Thoracic aorta (tissue), 2 donors: ENCODE data around the gene CEBPB. TPM values are rescaled to one million over a fixed set of nuclear protein-coding genes. Genes with fewer than 3 reads are reported as not detected.

Experiments
- ATAC-seq: fragments of 150-250 bp; one replicate; pipeline ENCODE4 v1.8.0; 2017; ENCODE audit warnings: low read depth; ENCODE audit not compliant: insufficient number of reproducible peaks, low FRiP score
- DNase-seq: peaks from one replicate; pipeline ENCODE4 v3.0.0-alpha.2; 2020; ENCODE audit warnings: low spot score
- H3K27ac ChIP-seq, 2 donors: fragments of 200-600 bp; sonication (generic); 1 replicate in 1 of 2; 2 replicates in 1 of 2; pipeline ENCODE4 v1.5.1; 2016; ENCODE audit warnings: mild to moderate bottlenecking in 2 of 2, moderate library complexity in 2 of 2
- H3K27me3 ChIP-seq: fragments of 200-600 bp; sonication (generic); replicated peaks from 2 replicates; pipeline ENCODE4 v1.6.0; 2016; ENCODE audit warnings: mild to moderate bottlenecking; ENCODE audit not compliant: insufficient read depth
- H3K36me3 ChIP-seq: fragments of 200-600 bp; sonication (generic); one replicate; pipeline ENCODE4 v1.5.1; 2016
- H3K4me1 ChIP-seq, 2 donors: fragments of 200-600 bp; sonication (generic); 1 replicate in 1 of 2; 2 replicates in 1 of 2; pipeline versions ENCODE4 v1.5.1 to v1.6.0; 2016; ENCODE audit warnings: low read depth in 2 of 2, mild to moderate bottlenecking in 1 of 2; ENCODE audit not compliant: control insufficient read depth in 1 of 2
- H3K4me3 ChIP-seq: fragments of 200-600 bp; sonication (generic); 2 replicates; pipeline ENCODE4 v1.5.1; 2016; ENCODE audit warnings: mild to moderate bottlenecking
- H3K9me3 ChIP-seq: fragments of 200-600 bp; sonication (generic); 2 replicates; pipeline ENCODE4 v1.5.1; 2016
- CTCF ChIP-seq: fragments of 200-600 bp; sonication (generic); IDR thresholded peaks from one replicate; pipeline ENCODE4 v1.5.1; 2019; ENCODE audit warnings: antibody characterized with exemption
- total RNA-seq, 2 donors: library from RNA; depleted of rRNA; stranded (reverse); fragments of >200 nt; gene quantifications; one replicate each; pipeline versions ENCODE4 v1.1.0 to v1.2.3, GENCODE V29; 2016

Gene CEBPB
- total RNA-seq, 2 donors from 2014 or later = 113 to 255 TPM

GRCh38 chr20:50234288-50234687, 43.7 kb downstream of the CEBPB start:
- Histone ChIP-seq H3K36me3 (no peaks in the 10 kb centered on the region), H3K9me3 (no peaks in the 10 kb centered on the region), H3K27ac (no peak overlapping the region), H3K27me3 (no peaks in the 10 kb centered on the region), H3K4me1 (no peaks in the 10 kb centered on the region), H3K4me3 (no peak overlapping the region)
- ATAC-seq (no peak), DNase-seq (no peak)
- TF ChIP-seq CTCF = no peak

- no peak for ATAC-seq
- H3K27ac ChIP-seq = no peak overlapping the region
- no peak for TF ChIP-seq CTCF
Measured at GRCh38 chr20:50237349-50237748, 46.7 kb downstream of the CEBPB start.

GRCh38 chr20:50238081-50238800, 47.6 kb downstream of the CEBPB start:
- Histone ChIP-seq H3K4me3 (no peak overlapping the region), H3K27me3 (no peaks in the 10 kb centered on the region), H3K4me1 (no peaks in the 10 kb centered on the region), H3K36me3 (no peaks in the 10 kb centered on the region), H3K9me3 (no peaks in the 10 kb centered on the region), H3K27ac (no peak overlapping the region)
- ATAC-seq (no peak), DNase-seq (no peak)
- TF ChIP-seq CTCF = no peak

More at GRCh38 chr20:50237349-50237748, 46.7 kb downstream of the CEBPB start:
- DNase-seq = no peak
- no peaks in the 10 kb centered on the region for H3K27me3 ChIP-seq
- H3K4me1 ChIP-seq = no peaks in the 10 kb centered on the region
- no peak overlapping the region for H3K4me3 ChIP-seq
- no peaks in the 10 kb centered on the region for H3K9me3 ChIP-seq
- no peaks in the 10 kb centered on the region for H3K36me3 ChIP-seq

GRCh38 chr20:50240092-50240491, 49.5 kb downstream of the CEBPB start:
- no peak for TF ChIP-seq CTCF
- ATAC-seq (no peak), DNase-seq (no peak)
- H3K4me3 ChIP-seq = no peak overlapping the region
- H3K4me1 ChIP-seq = no peaks in the 10 kb centered on the region
- no peaks in the 10 kb centered on the region for H3K27me3 ChIP-seq
- H3K9me3 ChIP-seq = no peaks in the 10 kb centered on the region
- no peak overlapping the region for H3K27ac ChIP-seq
- no peaks in the 10 kb centered on the region for H3K36me3 ChIP-seq

- Histone ChIP-seq H3K36me3 (no peaks in the 10 kb centered on the region), H3K9me3 (no peaks in the 10 kb centered on the region), H3K27ac (no peak overlapping the region), H3K4me1 (no peaks in the 10 kb centered on the region), H3K4me3 (no peak overlapping the region), H3K27me3 (no peaks in the 10 kb centered on the region)
- no peak for ATAC-seq
- no peak for TF ChIP-seq CTCF
- DNase-seq = no peak
Measured at GRCh38 chr20:50242178-50242514, 51.5 kb downstream of the CEBPB start.

Other genes with a start within 250 kb of the CEBPB start
- 10 to 100 TPM; 13.0 to 19.1 TPM for gene SNAI1, start 207.8 kb upstream of the CEBPB start, total RNA-seq
- 10 to 100 TPM; 91.7 to 98.4 TPM for gene UBE2V1, start 77.7 kb upstream of the CEBPB start, total RNA-seq
- gene PEDS1, start 37.1 kb upstream of the CEBPB start, total RNA-seq = 10 to 100 TPM; 21.2 to 34.3 TPM